G401.6 (cell line): Measurements from ENCODE around the gene REN.

Experiments
- FAIRE-seq: peaks from 2 replicates; lab custom pipeline; 2012; peaks lifted over from hg19 to GRCh38; lab: Jason Lieb, UNC

The REN gene

GRCh38 chr1:204190212-204191211, 24.4 kb upstream of the REN start:
- no peak for FAIRE-seq

- no peak for FAIRE-seq
These were observed 23.0 kb upstream of the REN start for GRCh38 chr1:204188959-204189639.

- FAIRE-seq: no peak
These were observed 20.5 kb upstream of the REN start for GRCh38 chr1:204186597-204186996.

- no peak for FAIRE-seq
These were observed 15.0 kb upstream of the REN start for GRCh38 chr1:204181116-204181515.

- FAIRE-seq: no peak
These were observed 14.0 kb upstream of the REN start for GRCh38 chr1:204180133-204180532.

- FAIRE-seq: no peak
These were observed 12.5 kb upstream of the REN start for GRCh38 chr1:204178487-204179281.

GRCh38 chr1:204177133-204177532, 11.0 kb upstream of the REN start:
- no peak for FAIRE-seq

GRCh38 chr1:204176049-204176448, 9.9 kb upstream of the REN start:
- FAIRE-seq: no peak

GRCh38 chr1:204174958-204175357, 8.8 kb upstream of the REN start:
- FAIRE-seq: no peak

- no peak for FAIRE-seq
These were observed 6.4 kb upstream of the REN start for GRCh38 chr1:204172404-204173029.

- FAIRE-seq: no peak
These were observed 5.6 kb upstream of the REN start for GRCh38 chr1:204171751-204172178.

GRCh38 chr1:204170494-204171155, 4.5 kb upstream of the REN start:
- FAIRE-seq: no peak

GRCh38 chr1:204169858-204170257, 3.7 kb upstream of the REN start:
- FAIRE-seq: no peak

- FAIRE-seq: no peak
These were observed 1.6 kb upstream of the REN start for GRCh38 chr1:204167730-204168129.

- no peak for FAIRE-seq
These were observed 3.6 kb downstream of the REN start for GRCh38 chr1:204162494-204163074.

GRCh38 chr1:204161609-204162493, 4.3 kb downstream of the REN start:
- no peak for FAIRE-seq

- FAIRE-seq: no peak
These were observed 8.2 kb downstream of the REN start for GRCh38 chr1:204157962-204158361.

GRCh38 chr1:204155881-204156280, 10.3 kb downstream of the REN start:
- FAIRE-seq: no peak

- FAIRE-seq: no peak
These were observed 11.4 kb downstream of the REN start for GRCh38 chr1:204154568-204155255.
